Measurements from ENCODE around the gene SMYD4. TPM values are rescaled to one million over a fixed set of nuclear protein-coding genes. Genes with fewer than 3 reads are reported as not detected.
A peak's percentile ranks its signal among the peaks of the same experiment; 100 is the strongest.

SMYD4 gene
- total and polyA plus RNA-seq, 9 donors, result 8.5 to 22.0 (median 16.3) TPM

DNA sequence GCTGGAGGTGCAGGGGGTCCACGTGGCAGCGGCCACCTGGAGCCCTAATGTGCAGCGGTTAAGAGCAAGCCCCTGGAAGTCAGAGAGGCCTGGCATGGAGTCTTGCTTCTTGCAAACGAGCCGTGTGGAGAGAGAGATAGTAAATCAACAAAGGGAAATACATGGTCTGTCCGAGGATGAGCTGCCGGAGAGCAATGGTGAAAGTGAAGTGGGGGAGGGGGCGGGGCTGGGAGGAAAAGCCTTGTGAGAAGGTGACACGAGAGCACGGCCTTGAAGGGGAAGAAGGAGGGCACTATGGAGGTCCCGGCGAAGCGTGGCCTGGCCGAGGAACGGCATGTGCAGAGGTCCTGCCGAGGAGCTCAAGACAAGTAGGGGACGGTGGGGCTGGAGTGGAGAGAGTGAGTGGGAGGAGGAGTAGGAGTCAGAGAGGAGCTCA is 73.9 kb downstream of the SMYD4 start:
- H3K27ac ChIP-seq, result peak overlapping the region in 1 of 2 donors; percentile 17
- TF ChIP-seq EP300 (IDR thresholded peaks at IDR 0.05) (no peak), POLR2A (IDR thresholded peaks at IDR 0.05) (no peak)
- TF ChIP-seq, protein P1, sequence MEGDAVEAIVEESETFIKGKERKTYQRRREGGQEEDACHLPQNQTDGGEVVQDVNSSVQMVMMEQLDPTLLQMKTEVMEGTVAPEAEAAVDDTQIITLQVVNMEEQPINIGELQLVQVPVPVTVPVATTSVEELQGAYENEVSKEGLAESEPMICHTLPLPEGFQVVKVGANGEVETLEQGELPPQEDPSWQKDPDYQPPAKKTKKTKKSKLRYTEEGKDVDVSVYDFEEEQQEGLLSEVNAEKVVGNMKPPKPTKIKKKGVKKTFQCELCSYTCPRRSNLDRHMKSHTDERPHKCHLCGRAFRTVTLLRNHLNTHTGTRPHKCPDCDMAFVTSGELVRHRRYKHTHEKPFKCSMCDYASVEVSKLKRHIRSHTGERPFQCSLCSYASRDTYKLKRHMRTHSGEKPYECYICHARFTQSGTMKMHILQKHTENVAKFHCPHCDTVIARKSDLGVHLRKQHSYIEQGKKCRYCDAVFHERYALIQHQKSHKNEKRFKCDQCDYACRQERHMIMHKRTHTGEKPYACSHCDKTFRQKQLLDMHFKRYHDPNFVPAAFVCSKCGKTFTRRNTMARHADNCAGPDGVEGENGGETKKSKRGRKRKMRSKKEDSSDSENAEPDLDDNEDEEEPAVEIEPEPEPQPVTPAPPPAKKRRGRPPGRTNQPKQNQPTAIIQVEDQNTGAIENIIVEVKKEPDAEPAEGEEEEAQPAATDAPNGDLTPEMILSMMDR (IDR thresholded peaks at IDR 0.05), result no peak
- H3K27me3 ChIP-seq, result no peaks in the 10 kb centered on the region
- H3K36me3 ChIP-seq, result no peaks in the 10 kb centered on the region
- peaks cover 10% of the 10 kb centered on the region for H3K4me1 ChIP-seq (ENCODE audit: insufficient read depth)
- H3K9me3 ChIP-seq, result no peaks in the 10 kb centered on the region
- intact Hi-C loops (cut with DNase I), result loop anchor here in 1 of 4 donors (2.0 kb wide), 1 partner anchor 13 kb away; the partner anchor contains the start of gene SERPINF2
- no peak for DNase-seq
- no peak overlapping the region for H3K4me3 ChIP-seq
- WGBS, 3 donors, result 17 to 28% (median 25%) methylated on average over 17 of the region's 17 CpGs

DNA sequence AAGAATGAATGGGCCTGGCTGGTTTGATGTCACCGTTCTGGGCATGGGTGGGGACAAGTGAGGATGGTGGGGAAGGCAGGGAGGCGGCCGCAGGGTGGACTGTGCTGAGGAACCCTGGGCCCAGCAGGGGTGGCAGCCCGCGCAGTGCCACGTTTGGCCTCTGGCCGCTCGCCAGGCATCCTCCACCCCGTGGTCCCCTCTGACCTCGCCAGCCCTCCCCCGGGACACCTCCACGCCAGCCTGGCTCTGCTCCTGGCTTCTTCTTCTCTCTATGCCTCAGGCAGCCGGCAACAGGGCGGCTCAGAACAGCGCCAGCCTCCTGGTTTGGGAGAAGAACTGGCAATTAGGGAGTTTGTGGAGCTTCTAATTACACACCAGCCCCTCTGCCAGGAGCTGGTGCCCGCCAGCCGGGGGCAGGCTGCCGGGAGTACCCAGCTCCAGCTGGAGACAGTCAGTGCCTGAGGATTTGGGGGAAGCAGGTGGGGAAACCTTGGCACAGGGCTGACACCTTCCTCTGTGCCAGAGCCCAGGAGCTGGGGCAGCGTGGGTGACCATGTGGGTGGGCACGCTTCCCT is 74.4 kb downstream of the SMYD4 start:
- Histone ChIP-seq H3K4me1 (ENCODE audit: insufficient read depth) (peaks cover 8% of the 10 kb centered on the region), H3K9me3 (no peaks in the 10 kb centered on the region), H3K36me3 (no peaks in the 10 kb centered on the region), H3K27ac (peak overlapping the region in 1 of 2 donors; percentile 17), H3K27me3 (no peaks in the 10 kb centered on the region), H3K4me3 (no peak overlapping the region)
- 58 to 71% (median 65%) methylated on average over 20 of the region's 20 CpGs for WGBS, 3 donors
- TF ChIP-seq POLR2A (IDR thresholded peaks at IDR 0.05) (no peak), EP300 (IDR thresholded peaks at IDR 0.05) (no peak)
- DNase-seq, result no peak
- intact Hi-C loops (cut with DNase I), result no loop called here

DNA sequence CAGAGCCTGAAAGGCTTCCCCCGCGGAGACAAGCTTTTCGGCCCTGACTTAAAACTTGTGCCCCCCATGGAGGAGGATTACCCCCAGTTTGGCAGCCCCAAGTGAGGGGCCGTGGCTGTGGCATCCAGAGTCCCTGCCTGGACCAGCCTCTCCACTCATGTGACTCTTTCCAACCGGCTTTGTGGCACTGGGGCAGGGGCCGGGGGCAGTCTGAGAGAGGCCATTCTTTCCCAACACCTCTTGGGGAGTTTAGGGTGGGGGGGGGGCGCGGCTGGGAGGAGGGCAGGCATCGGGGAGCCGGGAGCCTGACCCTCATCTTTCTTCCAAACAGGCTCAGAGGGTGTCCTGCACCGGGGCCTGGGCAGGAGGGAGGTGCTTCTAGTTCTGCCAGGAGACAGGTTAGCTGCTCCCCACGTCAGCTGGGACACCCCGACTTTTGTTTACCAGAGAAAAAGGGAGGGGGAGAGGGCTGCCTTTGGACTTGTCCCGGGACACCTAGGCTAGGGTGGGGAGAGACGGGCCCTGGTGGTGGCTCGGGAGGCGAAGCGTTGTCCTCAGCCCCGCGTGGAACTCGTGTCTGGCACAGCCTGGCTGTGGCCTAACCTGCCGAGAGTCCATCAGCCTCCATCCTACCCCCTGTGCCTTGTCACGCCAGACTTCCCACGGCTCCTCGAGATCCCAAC is 75.1 kb downstream of the SMYD4 start:
- peaks cover 8% of the 10 kb centered on the region for H3K4me1 ChIP-seq (ENCODE audit: insufficient read depth)
- WGBS, 3 donors, result 73 to 87% (median 82%) methylated on average over 24 to 25 of the region's 25 CpGs
- no peaks in the 10 kb centered on the region for H3K36me3 ChIP-seq
- intact Hi-C loops (cut with DNase I), result no loop called here
- H3K27me3 ChIP-seq, result no peaks in the 10 kb centered on the region
- TF ChIP-seq POLR2A (IDR thresholded peaks at IDR 0.05), result no peak
- no peak for TF ChIP-seq EP300 (IDR thresholded peaks at IDR 0.05)
- TF ChIP-seq, protein P1 (IDR thresholded peaks at IDR 0.05), result no peak
- no peaks in the 10 kb centered on the region for H3K9me3 ChIP-seq
- H3K4me3 ChIP-seq, result no peak overlapping the region
- no peak for DNase-seq
- no peak overlapping the region for H3K27ac ChIP-seq

DNA sequence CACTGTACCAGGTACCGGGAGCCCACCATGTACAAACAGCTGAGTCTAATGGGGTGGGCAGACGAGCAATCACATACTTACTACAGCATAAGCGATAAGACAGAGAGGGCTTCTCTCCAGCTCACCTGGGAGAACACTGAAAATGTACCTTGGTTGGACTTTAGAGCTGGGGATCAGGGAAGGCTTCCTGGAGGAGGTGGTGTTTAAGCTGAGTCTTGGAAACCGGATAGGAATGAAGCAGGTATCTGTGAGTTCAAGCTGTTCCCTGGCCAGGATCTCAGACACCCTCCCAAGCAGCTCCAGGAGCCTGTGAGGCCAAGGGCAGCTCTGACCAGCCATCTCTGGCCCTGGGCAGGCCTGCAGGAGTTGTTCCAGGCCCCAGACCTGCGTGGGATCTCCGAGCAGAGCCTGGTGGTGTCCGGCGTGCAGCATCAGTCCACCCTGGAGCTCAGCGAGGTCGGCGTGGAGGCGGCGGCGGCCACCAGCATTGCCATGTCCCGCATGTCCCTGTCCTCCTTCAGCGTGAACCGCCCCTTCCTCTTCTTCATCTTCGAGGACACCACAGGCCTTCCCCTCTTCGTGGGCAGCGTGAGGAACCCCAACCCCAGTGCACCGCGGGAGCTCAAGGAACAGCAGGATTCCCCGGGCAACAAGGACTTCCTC is 75.8 kb downstream of the SMYD4 start:
- peaks cover 8% of the 10 kb centered on the region for H3K4me1 ChIP-seq (ENCODE audit: insufficient read depth)
- WGBS, 3 donors, result 83 to 90% (median 86%) methylated on average over 23 of the region's 23 CpGs
- intact Hi-C loops (cut with DNase I), result no loop called here
- no peak overlapping the region for H3K27ac ChIP-seq
- H3K36me3 ChIP-seq, result no peaks in the 10 kb centered on the region
- TF ChIP-seq, protein P1 (IDR thresholded peaks at IDR 0.05), result no peak
- TF ChIP-seq POLR2A (IDR thresholded peaks at IDR 0.05) (no peak), EP300 (IDR thresholded peaks at IDR 0.05) (no peak)
- no peaks in the 10 kb centered on the region for H3K27me3 ChIP-seq
- DNase-seq, result no peak
- no peak overlapping the region for H3K4me3 ChIP-seq
- H3K9me3 ChIP-seq, result no peaks in the 10 kb centered on the region
